Mucosa of descending colon (tissue), 3 donors: ENCODE data around the gene EFCAB6. TPM values are rescaled to one million over a fixed set of nuclear protein-coding genes. Genes with fewer than 3 reads are reported as not detected.

Experiments
- ATAC-seq: fragments of 200-7000 bp; cut with Tn5 transposase; one replicate; pipeline ENCODE4 v1.9.1; 2020; ENCODE audit warnings: mild to moderate bottlenecking, moderate library complexity
- DNase-seq, 3 donors: peaks; one replicate each; pipeline ENCODE4 v3.0.0-alpha.2; 2020
- H3K36me3 ChIP-seq: fragments of 200-600 bp; one replicate; pipeline ENCODE4 v1.8.0; 2021; ENCODE audit warnings: low read depth, mild to moderate bottlenecking
- H3K4me1 ChIP-seq: fragments of 200-600 bp; one replicate; pipeline ENCODE4 v1.8.0; 2021; ENCODE audit warnings: low read depth, mild to moderate bottlenecking
- H3K4me3 ChIP-seq: fragments of 200-600 bp; one replicate; pipeline ENCODE4 v1.8.0; 2021; ENCODE audit warnings: mild to moderate bottlenecking
- H3K9me3 ChIP-seq: fragments of 200-600 bp; one replicate; pipeline ENCODE4 v1.8.0; 2021; ENCODE audit warnings: mild to moderate bottlenecking
- CTCF ChIP-seq: fragments of 200-600 bp; IDR thresholded peaks from one replicate; pipeline ENCODE4 v1.8.0; 2022; ENCODE audit warnings: antibody characterized with exemption, mild to moderate bottlenecking
- intact Hi-C, 2 donors: fragments of 100-400 bp; cut with DNase I in 1 of 2; cut with micrococcal nuclease in 1 of 2; formaldehyde crosslinking; loops; one replicate each; pipeline versions ENCODE4 v1.11.0 to v1.11.1; 2022; cut with DNase I, micrococcal nuclease
- total RNA-seq, 3 donors: library from RNA; stranded (reverse); fragmentation: NEBNext Ultra II Directional in 2 of 3; extraction: Animal tissue kit (Norgen Biotek cat#: 25700) in 2 of 3; gene quantifications; one replicate each; pipeline versions ENCODE4 v1.2.1 to v1.2.4, GENCODE V29; 2021 to 2023
- donor health status: DM: no; HTN: no; CAD: no; lungs with moderate emphysema.
- donor health status: DM: no; HTN: no; CAD: no.
- donor health status: DM: no; HTN: yes; CAD: no.

Gene EFCAB6
- total RNA-seq, 3 donors from 2014 or later, result 1.1 to 1.8 (median 1.7) TPM

- ATAC-seq, result no peak
- DNase-seq, result no peak
- Histone ChIP-seq H3K36me3 (no peaks in the 10 kb centered on the region), H3K4me1 (no peaks in the 10 kb centered on the region), H3K4me3 (no peak overlapping the region), H3K9me3 (peaks cover 9% of the 10 kb centered on the region)
- intact Hi-C loops, result no loop called here
- TF ChIP-seq CTCF, result no peak
Measured at GRCh38 chr22:43802897-43803495, 9.1 kb downstream of the EFCAB6 start.

GRCh38 chr22:43800970-43801369 is 11.1 kb downstream of the EFCAB6 start:
- TF ChIP-seq CTCF, result no peak
- Histone ChIP-seq H3K4me1 (no peaks in the 10 kb centered on the region), H3K4me3 (no peak overlapping the region), H3K36me3 (no peaks in the 10 kb centered on the region), H3K9me3 (peaks cover 9% of the 10 kb centered on the region)
- ATAC-seq (no peak), DNase-seq (no peak)
- intact Hi-C loops, result no loop called here

- intact Hi-C loops, result no loop called here
- DNase-seq, result no peak
Measured at GRCh38 chr22:43798492-43798891, 13.6 kb downstream of the EFCAB6 start.

GRCh38 chr22:43796567-43796966 is 15.5 kb downstream of the EFCAB6 start:
- intact Hi-C loops, result no loop called here
- no peaks in the 10 kb centered on the region for H3K4me1 ChIP-seq
- TF ChIP-seq CTCF, result no peak
- DNase-seq, result peak in 1 of 3 donors; percentile 15
- H3K4me3 ChIP-seq, result no peak overlapping the region
- H3K36me3 ChIP-seq, result no peaks in the 10 kb centered on the region
- ATAC-seq, result no peak
- H3K9me3 ChIP-seq, result peaks cover 9% of the 10 kb centered on the region

More at GRCh38 chr22:43798492-43798891, 13.6 kb downstream of the EFCAB6 start:
- ATAC-seq, result no peak
- no peaks in the 10 kb centered on the region for H3K36me3 ChIP-seq
- no peak for TF ChIP-seq CTCF
- H3K9me3 ChIP-seq, result peaks cover 9% of the 10 kb centered on the region
- H3K4me3 ChIP-seq, result no peak overlapping the region
- H3K4me1 ChIP-seq, result no peaks in the 10 kb centered on the region

GRCh38 chr22:43795320-43795719 is 16.8 kb downstream of the EFCAB6 start:
- DNase-seq, result no peak
- TF ChIP-seq CTCF, result no peak
- no peak for ATAC-seq
- intact Hi-C loops, result no loop called here
- Histone ChIP-seq H3K36me3 (no peaks in the 10 kb centered on the region), H3K9me3 (peaks cover under 1% of the 10 kb centered on the region), H3K4me1 (no peaks in the 10 kb centered on the region), H3K4me3 (no peak overlapping the region)

DNA sequence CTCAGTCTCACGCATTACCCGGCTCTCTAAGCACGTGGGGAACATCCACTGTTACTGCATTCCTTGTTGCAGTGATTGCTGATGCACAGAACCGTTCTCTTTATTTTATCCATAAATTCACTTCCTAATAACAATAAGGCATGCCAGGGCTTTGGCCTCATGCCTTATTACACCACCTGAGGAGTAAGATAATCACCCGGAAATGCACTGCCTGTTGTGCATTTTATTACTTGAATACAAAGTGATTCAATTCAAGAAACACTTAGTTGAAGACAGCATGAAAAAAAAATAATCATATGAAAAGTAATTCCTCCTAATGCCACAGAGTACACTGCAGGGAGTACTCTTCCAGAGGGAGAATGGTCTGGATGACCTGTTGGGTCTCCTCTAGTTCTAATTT is 19.2 kb downstream of the EFCAB6 start:
- Histone ChIP-seq H3K4me3 (no peak overlapping the region), H3K4me1 (no peaks in the 10 kb centered on the region), H3K9me3 (no peaks in the 10 kb centered on the region), H3K36me3 (no peaks in the 10 kb centered on the region)
- intact Hi-C loops, result no loop called here
- DNase-seq (no peak), ATAC-seq (no peak)
- TF ChIP-seq CTCF, result no peak
